Mesothelial cell of epicardium (in vitro differentiated cells): ENCODE results near the gene ZBTB21. TPM values are rescaled to one million over a fixed set of nuclear protein-coding genes. Genes with fewer than 3 reads are reported as not detected.

Source experiments
- DNase-seq, 2 experiments: peaks; one replicate each; pipeline ENCODE4 v3.0.0; 2021; ENCODE audit warnings: low spot score in 2 of 2; ENCODE audit not compliant: unreplicated experiment in 2 of 2
- H3K27ac Mint-ChIP-seq: 2 replicates; pipeline ENCODE4 v1.8.0; 2021; ENCODE audit warnings: mixed read lengths
- H3K27me3 Mint-ChIP-seq: 2 replicates; pipeline ENCODE4 v1.8.0; 2021; ENCODE audit warnings: low read depth, mixed read lengths
- H3K36me3 Mint-ChIP-seq: 2 replicates; pipeline ENCODE4 v1.8.0; 2021; ENCODE audit warnings: mixed read lengths
- H3K4me1 Mint-ChIP-seq: 2 replicates; pipeline ENCODE4 v1.8.0; 2021; ENCODE audit warnings: mixed read lengths
- H3K4me3 Mint-ChIP-seq: 2 replicates; pipeline ENCODE4 v1.8.0; 2021; ENCODE audit warnings: mild to moderate bottlenecking, moderate library complexity, mixed read lengths
- H3K9me3 Mint-ChIP-seq: 2 replicates; pipeline ENCODE4 v1.8.0; 2021; ENCODE audit warnings: mixed read lengths
- CTCF ChIP-seq: fragments of 200-600 bp; sonication (generic); IDR thresholded peaks from one replicate; pipeline ENCODE4 v1.5.0; 2021; ENCODE audit warnings: antibody characterized with exemption; ENCODE audit not compliant: unreplicated experiment
- total RNA-seq: library from RNA; stranded (reverse); gene quantifications from 3 replicates; pipeline ENCODE4 v1.2.1, GENCODE V29; 2021

ZBTB21 gene
- total RNA-seq, 1 donor from 2014 or later = 17.4 TPM

GRCh38 chr21:41958886-41959563, 51.1 kb downstream of the ZBTB21 start:
- no peak overlapping the region for H3K27ac Mint-ChIP-seq
- H3K4me1 Mint-ChIP-seq = peaks cover 25% of the 10 kb centered on the region
- TF ChIP-seq CTCF = no peak
- no peaks in the 10 kb centered on the region for H3K27me3 Mint-ChIP-seq
- no peaks in the 10 kb centered on the region for H3K9me3 Mint-ChIP-seq
- H3K36me3 Mint-ChIP-seq = no peaks in the 10 kb centered on the region
- no peak overlapping the region for H3K4me3 Mint-ChIP-seq
- no peak for DNase-seq

GRCh38 chr21:41957991-41958766, 52.0 kb downstream of the ZBTB21 start:
- peak overlapping the region; percentile 78 for H3K27ac Mint-ChIP-seq
- H3K36me3 Mint-ChIP-seq = no peaks in the 10 kb centered on the region
- H3K4me1 Mint-ChIP-seq = peaks cover 25% of the 10 kb centered on the region
- peak; percentile 21 for TF ChIP-seq CTCF
- H3K4me3 Mint-ChIP-seq = no peak overlapping the region
- H3K9me3 Mint-ChIP-seq = no peaks in the 10 kb centered on the region
- no peaks in the 10 kb centered on the region for H3K27me3 Mint-ChIP-seq
- peak in 1 of 2 experiments; percentile 58 for DNase-seq

GRCh38 chr21:41956926-41957729, 53.0 kb downstream of the ZBTB21 start:
- Mint-ChIP-seq H3K36me3 (no peaks in the 10 kb centered on the region), H3K27ac (peak overlapping the region; percentile 78), H3K4me3 (no peak overlapping the region), H3K4me1 (peaks cover 34% of the 10 kb centered on the region), H3K27me3 (no peaks in the 10 kb centered on the region), H3K9me3 (no peaks in the 10 kb centered on the region)
- TF ChIP-seq CTCF = no peak
- no peak for DNase-seq

- H3K4me3 Mint-ChIP-seq = no peak overlapping the region
These were observed 54.6 kb downstream of the ZBTB21 start for GRCh38 chr21:41955516-41955915.

More at GRCh38 chr21:41955516-41955915, 54.6 kb downstream of the ZBTB21 start:
- no peaks in the 10 kb centered on the region for H3K27me3 Mint-ChIP-seq
- no peaks in the 10 kb centered on the region for H3K9me3 Mint-ChIP-seq
- H3K36me3 Mint-ChIP-seq = no peaks in the 10 kb centered on the region
- no peak for DNase-seq
- no peak for TF ChIP-seq CTCF
- H3K27ac Mint-ChIP-seq = peak overlapping the region; percentile 8
- peaks cover 45% of the 10 kb centered on the region for H3K4me1 Mint-ChIP-seq
